Measurements from ENCODE around the gene PRDX5. TPM values are rescaled to one million over a fixed set of nuclear protein-coding genes. Genes with fewer than 3 reads are reported as not detected.

PRDX5 gene
- total RNA-seq, 4 donors from 2014 or later, result 174 to 263 (median 238) TPM

GRCh38 chr11:64340671-64341335, 22.9 kb downstream of the PRDX5 start:
- ATAC-seq (ENCODE audit: low FRiP score) (no peak), DNase-seq (ENCODE audit: low spot score) (no peak)
- no peak for TF ChIP-seq CTCF (IDR thresholded peaks at IDR 0.05)

- DNase-seq (ENCODE audit: low spot score), result no peak
- TF ChIP-seq CTCF (IDR thresholded peaks at IDR 0.05), result no peak
- no peak for ATAC-seq (ENCODE audit: low FRiP score)
These were observed 23.5 kb downstream of the PRDX5 start for GRCh38 chr11:64341429-64341828.

- DNase-seq (ENCODE audit: low spot score) (peak; percentile 59), ATAC-seq (ENCODE audit: low FRiP score) (peak; percentile 91)
- no peak for TF ChIP-seq CTCF (IDR thresholded peaks at IDR 0.05)
These were observed 24.2 kb downstream of the PRDX5 start for GRCh38 chr11:64341851-64342791.

GRCh38 chr11:64342869-64343745, 25.2 kb downstream of the PRDX5 start:
- no peak for ATAC-seq (ENCODE audit: low FRiP score)
- DNase-seq (ENCODE audit: low spot score), result no peak
- no peak for TF ChIP-seq CTCF (IDR thresholded peaks at IDR 0.05)

- DNase-seq (ENCODE audit: low spot score) (no peak), ATAC-seq (ENCODE audit: low FRiP score) (no peak)
- TF ChIP-seq CTCF (IDR thresholded peaks at IDR 0.05), result no peak
These were observed 26.0 kb downstream of the PRDX5 start for GRCh38 chr11:64343767-64344559.

- no peak for TF ChIP-seq CTCF (IDR thresholded peaks at IDR 0.05)
- no peak for DNase-seq (ENCODE audit: low spot score)
- no peak for ATAC-seq (ENCODE audit: low FRiP score)
These were observed 26.9 kb downstream of the PRDX5 start for GRCh38 chr11:64344787-64345186.
